Endothelial cell (in vitro differentiated cells): ENCODE results near the gene CNNM2. TPM values are rescaled to one million over a fixed set of nuclear protein-coding genes. Genes with fewer than 3 reads are reported as not detected.

Experiments used
- DNase-seq: peaks from one replicate; pipeline ENCODE4 v3.0.0; 2021; ENCODE audit warnings: low spot score
- H3K27ac Mint-ChIP-seq: one replicate; pipeline ENCODE4 v1.8.0; 2021; ENCODE audit warnings: mixed read lengths, inconsistent platforms; ENCODE audit not compliant: unreplicated experiment
- H3K27me3 Mint-ChIP-seq: one replicate; pipeline ENCODE4 v1.8.0; 2021; ENCODE audit warnings: mild to moderate bottlenecking, moderate library complexity, mixed read lengths, inconsistent platforms; ENCODE audit not compliant: unreplicated experiment
- H3K36me3 Mint-ChIP-seq: one replicate; pipeline ENCODE4 v1.8.0; 2021; ENCODE audit warnings: mild to moderate bottlenecking, low read depth, mixed read lengths, inconsistent platforms; ENCODE audit not compliant: unreplicated experiment
- H3K4me1 Mint-ChIP-seq: one replicate; pipeline ENCODE4 v1.8.0; 2021; ENCODE audit warnings: mild to moderate bottlenecking, mixed read lengths, inconsistent platforms; ENCODE audit not compliant: unreplicated experiment
- H3K4me3 Mint-ChIP-seq: one replicate; pipeline ENCODE4 v1.8.0; 2021; ENCODE audit warnings: mild to moderate bottlenecking, mixed read lengths, inconsistent platforms; ENCODE audit not compliant: unreplicated experiment
- H3K9me3 Mint-ChIP-seq: one replicate; pipeline ENCODE4 v1.8.0; 2021; ENCODE audit warnings: mixed read lengths, inconsistent platforms; ENCODE audit not compliant: unreplicated experiment
- CTCF ChIP-seq: fragments of 200-600 bp; sonication (generic); IDR thresholded peaks from one replicate; pipeline ENCODE4 v1.5.0; 2021; ENCODE audit warnings: antibody characterized with exemption; ENCODE audit not compliant: unreplicated experiment
- total RNA-seq: library from RNA; stranded (reverse); fragmentation: NEBNext Ultra II Directional; extraction: Animal tissue kit (Norgen Biotek cat#: 25700); gene quantifications from one replicate; pipeline ENCODE4 v1.2.1, GENCODE V29; 2021; ENCODE audit not compliant: unreplicated experiment

Gene CNNM2
- total RNA-seq, 1 donor from 2014 or later, result 4.6 TPM

- H3K36me3 Mint-ChIP-seq, result no peaks in the 10 kb centered on the region
- no peak for TF ChIP-seq CTCF
- H3K9me3 Mint-ChIP-seq, result no peaks in the 10 kb centered on the region
- peaks cover 8% of the 10 kb centered on the region for H3K4me1 Mint-ChIP-seq
- no peak overlapping the region for H3K4me3 Mint-ChIP-seq
- no peak for DNase-seq
- no peak overlapping the region for H3K27ac Mint-ChIP-seq
- H3K27me3 Mint-ChIP-seq, result peaks cover 3% of the 10 kb centered on the region
Observed at GRCh38 chr10:102872163-102872562, 45.9 kb upstream of the CNNM2 start.

- Mint-ChIP-seq H3K4me3 (no peak overlapping the region), H3K27ac (no peak overlapping the region), H3K36me3 (no peaks in the 10 kb centered on the region), H3K4me1 (no peaks in the 10 kb centered on the region), H3K9me3 (no peaks in the 10 kb centered on the region), H3K27me3 (no peaks in the 10 kb centered on the region)
- DNase-seq, result no peak
- no peak for TF ChIP-seq CTCF
Observed at GRCh38 chr10:102876747-102877153, 41.3 kb upstream of the CNNM2 start.

- H3K27ac Mint-ChIP-seq, result no peak overlapping the region
- no peaks in the 10 kb centered on the region for H3K27me3 Mint-ChIP-seq
- H3K36me3 Mint-ChIP-seq, result no peaks in the 10 kb centered on the region
- no peak overlapping the region for H3K4me3 Mint-ChIP-seq
- no peak for TF ChIP-seq CTCF
- no peaks in the 10 kb centered on the region for H3K4me1 Mint-ChIP-seq
- DNase-seq, result no peak
- no peaks in the 10 kb centered on the region for H3K9me3 Mint-ChIP-seq
Observed at GRCh38 chr10:102878629-102879028, 39.5 kb upstream of the CNNM2 start.

GRCh38 chr10:102880256-102880655 is 37.8 kb upstream of the CNNM2 start:
- no peak for TF ChIP-seq CTCF
- H3K36me3 Mint-ChIP-seq, result no peaks in the 10 kb centered on the region
- DNase-seq, result no peak
- H3K9me3 Mint-ChIP-seq, result no peaks in the 10 kb centered on the region
- H3K4me1 Mint-ChIP-seq, result no peaks in the 10 kb centered on the region
- H3K27me3 Mint-ChIP-seq, result no peaks in the 10 kb centered on the region
- no peak overlapping the region for H3K4me3 Mint-ChIP-seq
- H3K27ac Mint-ChIP-seq, result no peak overlapping the region

GRCh38 chr10:102888048-102888447 is 30.0 kb upstream of the CNNM2 start:
- no peaks in the 10 kb centered on the region for H3K9me3 Mint-ChIP-seq
- H3K4me3 Mint-ChIP-seq, result no peak overlapping the region
- H3K27ac Mint-ChIP-seq, result no peak overlapping the region
- no peak for DNase-seq
- TF ChIP-seq CTCF, result no peak
- H3K27me3 Mint-ChIP-seq, result no peaks in the 10 kb centered on the region
- H3K36me3 Mint-ChIP-seq, result no peaks in the 10 kb centered on the region
- peaks cover 3% of the 10 kb centered on the region for H3K4me1 Mint-ChIP-seq
